DND-41 (cell line): ENCODE results near the gene RSPO3.

Experiments
- ATAC-seq: fragments of 200-7000 bp; cut with Tn5 transposase; 3 replicates; pipeline ENCODE4 v1.9.1; 2021; ENCODE audit warnings: low read depth; ENCODE audit not compliant: insufficient read depth
- DNase-seq: peaks from one replicate; pipeline ENCODE4 v3.0.0-alpha.2; 2020
- H2AFZ ChIP-seq: 2 replicates; pipeline ENCODE4 v1.6.0; 2012; ENCODE audit warnings: low read depth, low read length
- H3K27ac ChIP-seq: 2 replicates; pipeline ENCODE4 v1.5.1; 2012; ENCODE audit warnings: low read length, inconsistent platforms
- H3K27me3 ChIP-seq: fragments of 200-600 bp; sonication (generic); 2 replicates; pipeline ENCODE4 v1.6.0; 2012; ENCODE audit warnings: low read length, mild to moderate bottlenecking, inconsistent platforms; ENCODE audit not compliant: insufficient read depth, poor library complexity
- H3K36me3 ChIP-seq: 2 replicates; pipeline ENCODE4 v1.5.1; 2012; ENCODE audit warnings: low read length, inconsistent platforms; ENCODE audit not compliant: insufficient read depth
- H3K4me1 ChIP-seq: 2 replicates; pipeline ENCODE4 v1.5.1; 2012; ENCODE audit warnings: mild to moderate bottlenecking, low read length; ENCODE audit not compliant: insufficient read depth
- H3K4me2 ChIP-seq: 2 replicates; pipeline ENCODE4 v1.6.0; 2012; ENCODE audit warnings: mild to moderate bottlenecking, moderate library complexity, low read length, inconsistent platforms; ENCODE audit not compliant: insufficient read depth
- H3K4me3 ChIP-seq, 2 experiments: fragments of 200-600 bp in 1 of 2; shearing (Covaris generic) in 1 of 2; 2 replicates each; pipeline ENCODE4 v1.5.1; 2012 to 2016; ENCODE audit warnings: inconsistent platforms in 2 of 2, low read length in 2 of 2, mild to moderate bottlenecking in 2 of 2, low read depth in 1 of 2, moderate library complexity in 1 of 2
- H3K79me2 ChIP-seq: 2 replicates; pipeline ENCODE4 v1.6.0; 2012; ENCODE audit warnings: low read length, inconsistent platforms; ENCODE audit not compliant: insufficient read depth
- H3K9ac ChIP-seq: 2 replicates; pipeline ENCODE4 v1.6.0; 2012; ENCODE audit warnings: low read depth, mild to moderate bottlenecking, inconsistent platforms, low read length, moderate library complexity
- H3K9me3 ChIP-seq: 2 replicates; pipeline ENCODE4 v1.5.1; 2012; ENCODE audit warnings: low read length, moderate library complexity, mild to moderate bottlenecking, inconsistent platforms; ENCODE audit not compliant: insufficient read depth, severe bottlenecking
- H4K20me1 ChIP-seq: 2 replicates; pipeline ENCODE4 v1.6.0; 2012; ENCODE audit warnings: low read length; ENCODE audit not compliant: insufficient read depth
- EZH2 ChIP-seq: IDR thresholded peaks from 3 replicates; pipeline ENCODE4 v1.6.1; 2012; ENCODE audit warnings: borderline replicate concordance, low read depth, mild to moderate bottlenecking, moderate library complexity, low read length, inconsistent platforms; ENCODE audit not compliant: severe bottlenecking
- TF ChIP-seq, protein P1 (sequence below): IDR thresholded peaks from 2 replicates; pipeline ENCODE4 v1.5.1; 2012; ENCODE audit warnings: borderline replicate concordance, low read length, moderate library complexity, mild to moderate bottlenecking; ENCODE audit not compliant: poor library complexity, severe bottlenecking; ENCODE audit errors: extremely low read depth

The RSPO3 gene

DNA sequence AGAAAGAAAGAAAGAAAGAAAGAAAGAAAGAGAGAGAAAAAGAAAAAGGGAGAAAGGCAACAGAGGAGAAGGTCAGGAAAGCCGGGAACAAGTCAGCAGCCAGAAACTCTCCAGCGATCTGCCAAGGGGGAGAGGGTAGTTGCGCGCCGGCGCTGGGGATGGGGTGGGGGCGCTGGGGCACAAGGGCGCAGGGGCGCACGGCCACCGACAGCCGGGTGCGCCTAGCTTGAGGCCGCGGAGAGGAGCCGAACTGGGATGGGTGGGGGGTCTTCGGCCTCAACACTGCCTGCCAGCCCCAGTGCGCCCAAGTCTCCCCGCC lies 533 bp upstream of the RSPO3 start:
- H3K27ac ChIP-seq, result no peak overlapping the region
- H3K36me3 ChIP-seq, result no peaks in the 10 kb centered on the region
- H2AFZ ChIP-seq, result no peak overlapping the region
- H3K27me3 ChIP-seq, result no peaks in the 10 kb centered on the region
- DNase-seq (no peak), ATAC-seq (no peak)
- no peaks in the 10 kb centered on the region for H3K4me1 ChIP-seq
- TF ChIP-seq, protein P1, sequence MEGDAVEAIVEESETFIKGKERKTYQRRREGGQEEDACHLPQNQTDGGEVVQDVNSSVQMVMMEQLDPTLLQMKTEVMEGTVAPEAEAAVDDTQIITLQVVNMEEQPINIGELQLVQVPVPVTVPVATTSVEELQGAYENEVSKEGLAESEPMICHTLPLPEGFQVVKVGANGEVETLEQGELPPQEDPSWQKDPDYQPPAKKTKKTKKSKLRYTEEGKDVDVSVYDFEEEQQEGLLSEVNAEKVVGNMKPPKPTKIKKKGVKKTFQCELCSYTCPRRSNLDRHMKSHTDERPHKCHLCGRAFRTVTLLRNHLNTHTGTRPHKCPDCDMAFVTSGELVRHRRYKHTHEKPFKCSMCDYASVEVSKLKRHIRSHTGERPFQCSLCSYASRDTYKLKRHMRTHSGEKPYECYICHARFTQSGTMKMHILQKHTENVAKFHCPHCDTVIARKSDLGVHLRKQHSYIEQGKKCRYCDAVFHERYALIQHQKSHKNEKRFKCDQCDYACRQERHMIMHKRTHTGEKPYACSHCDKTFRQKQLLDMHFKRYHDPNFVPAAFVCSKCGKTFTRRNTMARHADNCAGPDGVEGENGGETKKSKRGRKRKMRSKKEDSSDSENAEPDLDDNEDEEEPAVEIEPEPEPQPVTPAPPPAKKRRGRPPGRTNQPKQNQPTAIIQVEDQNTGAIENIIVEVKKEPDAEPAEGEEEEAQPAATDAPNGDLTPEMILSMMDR, result no peak
- no peak for TF ChIP-seq EZH2
- H3K9me3 ChIP-seq, result peaks cover 2% of the 10 kb centered on the region
- H3K79me2 ChIP-seq, result no peaks in the 10 kb centered on the region
- no peak overlapping the region for H3K9ac ChIP-seq
- H3K4me3 ChIP-seq, result no peak overlapping the region
- no peaks in the 10 kb centered on the region for H4K20me1 ChIP-seq
- H3K4me2 ChIP-seq, result no peak overlapping the region

DNA sequence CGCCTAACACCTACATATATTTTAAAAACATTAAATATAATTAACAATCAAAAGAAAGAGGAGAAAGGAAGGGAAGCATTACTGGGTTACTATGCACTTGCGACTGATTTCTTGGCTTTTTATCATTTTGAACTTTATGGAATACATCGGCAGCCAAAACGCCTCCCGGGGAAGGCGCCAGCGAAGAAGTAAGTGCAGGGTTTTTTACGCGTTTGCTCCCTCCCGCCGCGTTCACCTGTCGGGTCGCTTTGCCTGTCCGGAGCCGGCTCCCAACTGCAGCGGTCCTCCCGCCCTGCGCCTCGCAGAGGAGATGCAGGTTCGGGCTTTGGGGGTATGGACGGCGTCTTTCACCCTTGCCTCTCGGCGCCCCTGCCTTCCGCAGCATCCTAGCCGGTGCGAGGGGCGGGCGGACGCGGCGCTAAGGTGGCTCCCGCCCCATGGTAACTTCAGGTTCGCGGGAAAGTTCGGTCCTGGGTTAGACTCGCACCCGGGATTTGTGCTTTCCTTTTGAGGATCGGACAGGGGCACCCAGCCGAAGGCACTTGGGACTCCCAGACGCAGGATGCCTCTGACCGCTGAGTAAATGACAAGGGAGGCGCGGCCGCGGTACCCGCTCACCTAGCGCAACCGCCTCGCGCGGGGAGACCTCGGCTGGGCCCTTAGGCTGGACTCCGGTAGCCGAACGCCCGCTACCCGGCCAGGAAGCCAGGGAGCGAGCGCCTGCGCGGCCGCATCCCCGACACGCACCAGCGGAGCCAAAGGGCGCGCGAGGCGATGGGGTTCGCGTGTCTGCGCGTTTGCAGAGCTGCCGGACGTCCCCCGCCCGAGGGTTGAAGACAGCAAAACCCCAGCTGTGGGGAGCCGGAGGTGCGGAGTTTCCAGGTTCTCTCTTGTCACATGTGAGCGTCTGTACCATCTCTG lies 891 bp downstream of the RSPO3 start:
- no peak overlapping the region for H2AFZ ChIP-seq
- ATAC-seq (no peak), DNase-seq (no peak)
- no peak overlapping the region for H3K27ac ChIP-seq
- H3K36me3 ChIP-seq, result no peaks in the 10 kb centered on the region
- H3K9ac ChIP-seq, result no peak overlapping the region
- H3K4me2 ChIP-seq, result no peak overlapping the region
- no peaks in the 10 kb centered on the region for H4K20me1 ChIP-seq
- no peaks in the 10 kb centered on the region for H3K4me1 ChIP-seq
- H3K79me2 ChIP-seq, result no peaks in the 10 kb centered on the region
- H3K9me3 ChIP-seq, result peaks cover 2% of the 10 kb centered on the region
- no peak overlapping the region for H3K4me3 ChIP-seq
- no peak for TF ChIP-seq EZH2
- TF ChIP-seq, protein P1, result no peak
- H3K27me3 ChIP-seq, result no peaks in the 10 kb centered on the region

DNA sequence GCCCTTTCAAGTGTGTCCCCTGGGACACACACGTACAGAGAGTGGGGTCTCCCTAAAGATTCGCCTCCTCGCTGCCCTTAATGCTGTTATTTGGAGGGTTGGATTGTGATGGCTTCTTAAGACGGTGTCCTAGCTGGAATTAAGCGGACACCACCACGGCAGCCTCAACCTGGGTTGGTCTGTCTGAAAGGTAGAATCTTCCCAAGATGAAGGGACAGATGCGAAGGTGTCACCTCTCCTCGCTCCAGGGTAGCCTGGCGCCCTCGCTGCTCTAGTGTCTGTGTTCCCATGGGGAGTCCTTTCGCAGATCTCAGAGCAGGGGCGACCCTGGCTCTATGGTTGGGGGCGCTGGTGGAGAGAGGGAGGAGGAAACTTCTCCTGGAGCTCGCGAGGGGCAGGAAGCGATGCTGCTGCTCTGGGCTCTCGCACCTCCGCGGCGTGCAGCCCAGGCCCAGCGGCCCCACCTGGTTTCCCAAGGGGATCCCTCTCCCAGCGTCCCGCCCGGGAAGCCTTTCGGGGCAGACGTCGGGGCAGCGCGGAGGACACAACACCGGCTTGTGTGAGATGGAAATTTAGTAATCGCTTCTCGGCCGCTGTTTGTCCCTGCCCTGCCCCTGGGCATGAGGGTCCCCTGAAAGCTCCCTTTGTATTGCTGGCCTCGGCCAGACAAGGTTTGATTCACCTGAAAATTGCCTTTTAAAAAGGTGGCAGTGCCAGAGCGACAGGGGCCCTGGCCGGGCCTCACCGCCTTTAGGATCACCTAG lies 1.7 kb downstream of the RSPO3 start:
- no peak overlapping the region for H3K4me3 ChIP-seq
- no peak overlapping the region for H3K27ac ChIP-seq
- TF ChIP-seq EZH2, result no peak
- TF ChIP-seq, protein P1, result no peak
- no peak overlapping the region for H3K4me2 ChIP-seq
- no peak overlapping the region for H2AFZ ChIP-seq
- no peaks in the 10 kb centered on the region for H3K4me1 ChIP-seq
- no peaks in the 10 kb centered on the region for H3K27me3 ChIP-seq
- no peaks in the 10 kb centered on the region for H3K36me3 ChIP-seq
- ATAC-seq, result no peak
- H3K9me3 ChIP-seq, result peaks cover 2% of the 10 kb centered on the region
- no peak for DNase-seq
- no peaks in the 10 kb centered on the region for H3K79me2 ChIP-seq
- no peaks in the 10 kb centered on the region for H4K20me1 ChIP-seq
- H3K9ac ChIP-seq, result no peak overlapping the region
